Activated T-cell treated with anti-CD3 and anti-CD28 coated beads for 1 hour (primary cell): Measurements from ENCODE around the gene GMEB2.
A peak's percentile ranks its signal among the peaks of the same experiment; 100 is the strongest.
"Not testable (repeated sequence)": the region's sequence is repeated elsewhere in the genome, so short reads cannot be mapped to it uniquely, and the experiment has no call there.

Experiments
- DNase-seq: peaks from one replicate; pipeline ENCODE4 v3.0.0-alpha.2; 2020; ENCODE audit warnings: low read depth

The GMEB2 gene

DNA sequence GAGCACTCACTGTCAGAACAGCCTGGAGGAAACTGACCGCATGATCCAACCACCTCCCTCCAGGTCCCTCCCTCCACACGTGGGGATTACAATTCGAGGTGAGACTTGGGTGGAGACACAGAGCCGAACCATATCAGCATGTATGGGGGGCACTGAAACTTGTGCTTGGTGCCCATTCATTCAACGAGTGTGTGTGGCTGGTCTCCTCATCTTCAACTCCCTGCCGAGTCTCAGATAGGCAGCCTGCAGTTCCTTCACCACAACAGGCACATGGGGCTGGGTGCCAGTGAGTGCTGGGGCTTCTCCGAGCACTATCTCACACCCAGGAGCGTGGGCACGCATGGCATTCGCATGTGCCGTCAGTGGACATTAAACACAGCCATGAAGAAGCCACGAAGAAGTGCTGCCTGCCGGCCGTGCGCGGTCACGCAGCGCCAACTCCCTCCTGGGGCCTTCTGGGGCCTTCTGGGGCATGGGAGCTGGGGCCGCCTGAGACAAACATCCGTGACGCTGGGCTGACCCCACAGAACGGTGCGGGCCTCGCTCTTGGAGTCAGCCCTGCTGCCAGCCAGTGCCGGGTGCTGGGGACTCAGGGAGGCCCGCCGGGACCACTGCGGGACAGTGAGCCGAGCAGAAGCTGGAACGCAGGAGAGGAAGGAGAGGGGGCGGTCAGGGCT is 30.5 kb upstream of the GMEB2 start:
- DNase-seq, result no peak

DNA sequence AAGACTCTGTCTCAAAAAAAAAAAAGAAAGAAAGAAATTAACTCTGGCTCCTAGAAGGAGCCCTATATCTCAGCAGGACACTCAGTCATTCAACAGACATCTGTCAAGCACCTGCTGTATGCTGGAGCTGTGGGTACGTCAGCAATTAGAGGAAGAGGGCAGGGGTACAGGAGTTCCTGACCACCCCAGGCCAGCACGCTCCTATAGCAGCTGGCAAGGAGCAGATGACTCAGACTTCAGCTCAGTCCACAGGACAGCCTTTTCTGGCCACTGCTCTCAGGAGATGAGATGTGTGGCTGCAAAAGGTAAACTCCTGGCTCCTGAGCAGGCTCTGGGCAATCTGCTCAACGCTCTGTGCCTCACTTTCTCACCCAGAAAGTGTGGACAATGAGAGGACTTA is 29.6 kb upstream of the GMEB2 start:
- no peak for DNase-seq

DNA sequence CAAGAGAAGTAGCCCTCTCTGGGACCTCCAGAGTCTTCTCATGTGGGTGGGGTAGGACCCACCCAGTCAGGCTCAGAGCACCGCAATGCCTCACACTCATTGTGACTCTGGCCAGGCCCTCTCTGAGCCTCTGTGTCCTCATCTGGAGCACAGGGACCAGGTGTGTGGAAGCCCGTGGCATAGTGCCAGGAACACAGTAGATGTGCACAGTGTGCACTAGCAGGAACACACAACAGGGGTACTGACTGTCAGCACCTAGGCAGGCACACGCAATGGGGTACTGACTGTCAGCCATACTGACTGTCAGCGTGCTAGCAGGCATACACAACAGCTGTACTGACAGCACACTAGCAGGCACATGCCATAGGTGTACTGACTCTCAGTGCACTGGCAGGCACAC is 28.3 kb upstream of the GMEB2 start:
- no peak for DNase-seq

DNA sequence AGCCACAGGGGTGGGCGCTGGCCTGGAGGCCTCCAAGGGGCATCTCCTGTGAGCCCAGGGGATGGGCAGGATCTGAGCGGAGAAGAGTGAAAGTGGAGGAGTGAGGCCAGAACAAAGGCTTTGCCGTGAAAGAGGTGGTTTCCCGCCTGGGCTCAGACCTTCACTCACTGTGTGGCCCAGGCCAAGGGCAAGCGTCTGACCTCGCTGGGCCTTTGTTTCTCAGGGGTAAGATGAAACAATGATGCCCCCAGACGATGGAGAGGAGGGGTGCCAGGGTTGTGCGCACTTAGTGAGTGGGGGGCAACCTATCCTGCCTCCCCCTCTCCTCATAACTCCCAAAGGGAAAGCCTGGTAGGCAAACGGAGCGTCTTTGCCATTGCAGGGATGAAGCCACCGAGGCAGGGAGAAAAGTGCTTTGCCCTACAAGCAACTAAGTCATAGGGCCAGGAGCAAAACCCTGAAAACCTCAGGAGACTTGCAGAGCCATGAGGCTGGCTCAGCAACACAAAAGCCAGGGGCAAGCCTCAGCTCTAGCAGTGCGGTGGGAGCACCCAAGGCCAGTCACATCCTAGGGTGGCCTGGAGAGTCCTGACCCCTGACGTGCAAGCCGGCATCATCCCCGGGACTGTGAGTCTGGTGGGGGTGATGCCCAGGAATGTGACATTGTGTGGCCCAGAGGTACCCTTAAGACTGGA is 27.2 kb upstream of the GMEB2 start:
- DNase-seq, result no peak

DNA sequence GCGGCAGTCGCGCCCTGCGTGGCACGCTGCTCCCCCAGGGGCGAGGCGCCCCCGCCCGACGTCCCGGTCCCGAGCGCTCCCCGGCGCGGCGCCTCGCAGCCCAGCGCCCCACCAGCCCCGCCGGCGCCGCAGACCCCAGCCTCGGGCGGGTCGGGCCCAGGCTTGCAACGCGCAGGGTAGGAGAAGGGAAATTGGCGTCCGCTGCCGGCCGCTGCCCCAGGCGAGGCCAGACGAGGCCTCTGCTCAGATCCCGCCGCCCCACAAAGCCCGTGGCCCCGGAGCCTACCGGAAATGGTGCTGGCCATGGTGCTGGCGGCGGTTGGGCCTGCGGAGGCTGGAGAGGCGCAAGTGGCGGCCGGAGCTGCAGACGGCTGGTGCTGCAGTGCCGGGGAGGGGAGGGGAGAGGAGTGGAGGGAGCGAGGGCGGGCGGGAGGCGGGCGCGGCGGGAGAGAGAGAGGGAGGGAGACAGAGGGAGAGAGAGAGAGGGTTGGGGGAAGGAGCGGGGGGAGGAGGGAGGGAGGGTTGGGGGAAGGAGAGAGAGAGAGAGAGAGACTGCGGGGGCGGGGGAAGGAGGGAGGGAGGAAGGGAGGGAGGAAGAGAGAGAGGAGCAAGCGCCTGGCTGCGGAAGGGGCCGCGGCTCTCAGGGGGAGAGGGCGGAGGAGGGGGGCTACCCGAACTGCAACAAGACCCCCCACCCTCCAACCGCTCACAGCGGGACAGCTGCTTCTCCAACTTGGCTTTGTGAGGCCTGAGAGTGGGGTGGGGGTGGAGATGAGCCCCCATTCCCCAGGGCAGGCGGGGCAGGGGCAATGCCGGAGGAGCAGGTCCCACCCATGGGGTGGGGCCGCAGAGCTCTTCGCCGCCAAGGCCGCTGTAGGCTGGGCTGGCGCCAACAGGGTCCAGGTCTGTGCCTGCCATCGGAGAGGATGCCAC is 26.4 kb upstream of the GMEB2 start, which contains the start of gene STMN3:
TSS of gene STMN3 (minus strand) at position 384 of the 933 bp plus-strand sequence. CDS start at position 305, 79 bp downstream.
- DNase-seq, result peak; percentile 56

DNA sequence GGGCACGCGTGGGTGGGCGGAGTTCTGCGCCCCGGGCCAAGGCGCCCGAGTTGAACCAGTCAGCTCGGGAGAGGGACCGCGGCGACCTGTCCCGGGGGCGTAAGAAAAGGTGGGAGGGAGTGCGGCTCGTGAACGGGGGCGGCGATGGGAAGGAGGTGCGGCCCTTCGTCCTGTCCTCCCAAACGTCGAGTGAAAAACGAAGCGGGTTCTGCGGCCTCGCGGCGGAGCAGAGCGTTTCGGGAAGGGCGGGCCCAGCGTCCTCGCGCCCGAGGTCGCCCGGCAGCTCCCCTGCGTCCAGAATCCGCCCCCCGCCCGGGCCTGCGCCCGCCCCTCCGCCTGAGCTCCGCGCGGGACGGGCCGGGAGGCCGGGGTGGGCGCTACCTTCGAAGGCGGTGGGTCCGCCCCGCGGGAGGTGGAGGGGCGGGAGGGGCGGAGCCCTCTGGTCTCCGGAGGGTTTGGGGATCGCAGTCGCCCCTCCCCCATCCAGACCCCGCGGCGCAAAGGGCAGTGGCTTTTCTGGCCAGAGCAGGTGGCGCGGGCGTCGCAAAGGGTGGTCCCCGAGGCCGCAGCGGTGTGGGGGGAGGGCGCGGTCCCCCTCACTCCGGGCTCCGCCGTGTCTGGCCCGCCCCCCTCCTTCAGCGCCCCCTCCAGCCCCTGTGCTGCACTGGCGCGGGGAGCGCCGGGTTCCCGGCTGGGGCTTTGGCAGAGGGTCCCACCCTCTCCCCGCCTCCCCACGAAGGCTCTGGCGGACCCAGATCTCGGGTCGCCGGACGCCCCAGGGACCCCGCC is 25.5 kb upstream of the GMEB2 start:
- no peak for DNase-seq

DNA sequence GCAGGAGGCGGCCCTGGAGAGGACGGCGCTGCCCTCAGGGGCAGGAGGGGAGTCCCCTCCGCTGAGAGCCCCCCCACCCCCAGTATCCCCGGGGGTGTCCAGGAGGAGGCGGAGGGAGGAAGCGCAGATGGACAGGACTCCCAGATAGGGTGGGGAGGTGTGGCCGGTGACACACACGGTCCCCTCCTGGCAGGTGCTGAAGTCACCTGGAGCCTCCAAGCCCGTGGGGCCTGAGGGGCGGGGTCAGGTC is 25.0 kb upstream of the GMEB2 start:
- DNase-seq, result peak; percentile 41

DNA sequence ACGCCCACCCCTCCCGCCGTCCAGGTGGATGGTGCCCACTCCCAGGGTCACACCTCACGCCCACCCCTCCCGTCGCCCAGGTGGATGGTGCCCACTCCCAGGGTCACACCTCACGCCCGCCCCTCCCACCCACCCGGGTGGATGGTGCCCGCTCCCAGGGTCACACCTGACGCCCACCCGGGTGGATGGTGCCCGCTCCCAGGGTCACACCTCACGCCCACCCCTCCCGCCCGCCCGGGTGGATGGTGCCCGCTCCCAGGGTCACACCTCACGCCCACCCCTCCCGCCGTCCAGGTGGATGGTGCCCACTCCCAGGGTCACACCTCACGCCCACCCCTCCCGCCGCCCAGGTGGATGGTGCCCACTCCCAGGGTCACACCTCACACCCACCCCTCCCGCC is 23.6 kb upstream of the GMEB2 start:
- not testable (repeated sequence) for DNase-seq

DNA sequence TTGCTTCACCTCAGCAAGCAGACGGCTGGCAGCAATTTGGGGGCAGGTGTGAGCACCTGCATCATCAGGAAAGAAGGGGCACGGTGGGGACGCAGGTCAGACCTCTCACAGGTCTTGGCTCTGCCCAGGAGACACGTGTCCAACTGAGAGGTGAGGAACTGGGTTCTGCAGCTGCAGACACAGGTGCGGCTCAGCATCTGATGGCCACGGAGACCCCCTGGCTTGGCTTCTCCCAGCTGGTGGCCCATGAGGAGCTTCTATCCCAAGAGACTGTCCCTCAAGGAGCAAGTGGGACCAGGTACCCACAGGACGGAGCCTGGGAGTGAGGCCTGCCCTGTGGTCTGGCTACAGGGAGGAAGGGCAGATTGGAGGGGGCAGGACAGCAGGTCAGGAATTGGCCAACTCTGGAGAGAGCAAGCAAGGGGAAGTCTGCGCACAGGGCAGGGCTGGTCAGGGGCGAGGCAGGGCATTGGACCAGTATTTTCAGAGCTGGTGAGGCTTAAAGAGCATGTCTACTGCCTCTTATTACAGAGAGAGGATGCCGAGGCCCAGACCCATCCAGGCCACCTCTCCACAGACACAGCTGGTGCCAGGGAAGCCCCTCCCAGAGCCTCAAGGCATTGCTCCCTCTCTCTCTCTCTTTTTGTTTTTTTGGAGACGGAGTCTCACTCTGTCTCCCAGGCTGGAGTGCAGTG is 22.1 kb upstream of the GMEB2 start:
- no peak for DNase-seq

DNA sequence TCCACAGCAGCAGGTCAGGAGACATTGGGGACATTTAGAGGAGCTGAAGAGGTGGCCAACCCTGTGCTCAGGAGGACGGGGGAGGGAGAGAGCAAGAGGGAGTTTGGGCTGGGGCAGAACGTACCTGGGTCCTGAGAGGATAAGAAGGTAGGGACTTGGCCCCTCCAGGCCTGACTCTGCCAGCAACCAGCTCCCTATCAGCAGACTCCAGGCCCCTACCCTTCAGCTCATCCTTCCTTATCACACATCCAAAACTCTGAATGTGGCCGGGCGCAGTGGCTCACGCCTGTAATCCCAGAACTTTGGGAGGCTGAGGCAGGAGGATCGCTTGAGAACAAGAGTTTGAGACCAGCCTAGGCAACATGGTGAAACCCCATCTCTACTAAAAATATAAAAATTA is 21.3 kb upstream of the GMEB2 start:
- DNase-seq, result no peak

DNA sequence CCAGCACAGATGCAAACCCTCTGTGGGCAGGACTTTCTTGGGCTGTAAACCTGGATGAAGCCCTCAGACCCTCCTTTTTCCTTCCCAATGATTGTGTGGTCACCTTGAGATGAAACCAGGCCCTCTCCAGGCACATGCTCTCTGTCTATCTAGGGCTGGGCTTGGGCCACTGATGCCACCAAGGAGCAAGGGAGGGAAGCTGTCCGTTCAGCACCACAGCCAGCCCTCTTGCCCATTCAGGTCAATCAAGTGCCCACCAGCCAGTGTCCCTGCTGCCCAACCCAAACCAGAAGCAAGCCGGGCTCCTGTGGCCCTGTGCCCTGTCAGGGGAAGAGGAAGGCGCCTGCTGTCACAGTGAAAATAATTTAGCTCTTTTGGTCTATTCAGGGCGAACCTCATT is 18.3 kb upstream of the GMEB2 start:
- no peak for DNase-seq

DNA sequence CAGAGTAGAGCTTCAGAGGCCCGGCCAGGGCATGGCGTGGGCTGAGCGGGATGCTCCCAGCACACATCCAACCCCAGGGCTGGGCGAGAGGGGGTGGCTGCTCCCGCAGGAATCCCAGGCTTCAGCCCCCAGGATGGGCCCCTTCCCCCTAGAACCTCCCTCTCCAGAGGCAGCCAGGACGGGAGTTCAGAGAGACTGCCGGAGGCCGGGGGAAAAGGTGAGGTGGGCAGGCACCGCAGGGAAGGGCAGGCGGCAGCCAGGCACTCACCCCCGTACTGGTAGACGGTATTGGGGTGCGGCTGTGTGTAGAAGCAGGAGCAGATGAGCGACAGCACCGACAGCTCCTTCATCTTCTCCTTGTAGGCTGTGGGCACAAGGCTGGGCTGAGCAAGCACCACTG is 17.0 kb upstream of the GMEB2 start:
- no peak for DNase-seq

DNA sequence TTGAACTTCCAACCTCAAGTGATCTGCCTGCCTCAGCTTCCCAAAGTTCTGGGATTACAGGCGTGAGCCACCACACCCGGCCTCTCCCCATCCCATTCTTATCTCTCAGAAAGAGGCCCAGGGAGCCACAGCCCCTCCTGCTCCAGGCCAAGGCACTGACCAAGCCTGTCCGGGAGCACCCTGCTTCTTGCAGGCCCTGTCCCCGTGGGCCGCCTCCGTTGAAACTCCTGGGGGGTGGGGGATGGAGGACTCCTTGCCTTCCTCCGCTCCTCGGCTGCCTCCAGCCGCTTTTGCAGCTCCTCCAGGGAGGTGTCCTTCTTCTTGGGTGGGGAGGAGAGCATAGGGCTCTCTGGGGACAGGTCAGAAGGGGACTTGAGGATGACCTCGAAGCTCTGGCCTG is 16.6 kb upstream of the GMEB2 start:
- DNase-seq, result no peak

DNA sequence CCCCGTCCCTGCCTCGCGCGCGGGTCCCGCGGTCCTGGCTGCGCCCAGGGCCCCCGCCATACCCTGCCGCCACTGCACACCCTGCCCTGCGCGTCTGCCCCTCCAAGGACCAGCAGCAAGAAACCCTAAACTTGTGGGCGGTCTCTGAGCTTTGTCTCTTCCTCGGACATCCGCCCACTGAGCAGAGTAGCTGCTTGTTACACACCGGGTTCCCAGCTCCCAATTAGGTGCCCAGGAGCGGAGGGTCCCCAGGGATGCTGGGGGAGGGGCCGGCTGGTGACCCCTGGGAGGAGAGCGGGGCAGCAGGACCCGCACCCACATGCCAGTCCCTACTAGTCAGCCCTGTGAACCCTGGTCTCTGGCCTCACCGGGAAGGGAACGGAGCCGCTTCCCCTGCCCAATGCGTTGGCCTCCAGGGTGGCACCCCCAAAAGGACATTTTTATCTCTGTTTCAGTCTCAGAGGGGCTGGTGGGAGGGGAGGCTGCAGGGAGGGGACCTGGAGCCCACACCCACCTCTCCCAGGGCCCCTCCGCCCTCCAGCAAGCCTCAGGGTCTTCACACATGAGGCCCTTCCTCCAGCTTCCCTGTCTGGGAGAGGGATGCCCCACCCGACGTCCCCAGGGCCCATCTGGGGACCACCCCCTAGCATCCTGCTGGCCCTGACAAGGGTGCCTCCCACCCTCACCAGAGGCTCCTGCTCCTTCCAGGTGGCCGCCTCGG is 15.8 kb upstream of the GMEB2 start:
- DNase-seq, result no peak

DNA sequence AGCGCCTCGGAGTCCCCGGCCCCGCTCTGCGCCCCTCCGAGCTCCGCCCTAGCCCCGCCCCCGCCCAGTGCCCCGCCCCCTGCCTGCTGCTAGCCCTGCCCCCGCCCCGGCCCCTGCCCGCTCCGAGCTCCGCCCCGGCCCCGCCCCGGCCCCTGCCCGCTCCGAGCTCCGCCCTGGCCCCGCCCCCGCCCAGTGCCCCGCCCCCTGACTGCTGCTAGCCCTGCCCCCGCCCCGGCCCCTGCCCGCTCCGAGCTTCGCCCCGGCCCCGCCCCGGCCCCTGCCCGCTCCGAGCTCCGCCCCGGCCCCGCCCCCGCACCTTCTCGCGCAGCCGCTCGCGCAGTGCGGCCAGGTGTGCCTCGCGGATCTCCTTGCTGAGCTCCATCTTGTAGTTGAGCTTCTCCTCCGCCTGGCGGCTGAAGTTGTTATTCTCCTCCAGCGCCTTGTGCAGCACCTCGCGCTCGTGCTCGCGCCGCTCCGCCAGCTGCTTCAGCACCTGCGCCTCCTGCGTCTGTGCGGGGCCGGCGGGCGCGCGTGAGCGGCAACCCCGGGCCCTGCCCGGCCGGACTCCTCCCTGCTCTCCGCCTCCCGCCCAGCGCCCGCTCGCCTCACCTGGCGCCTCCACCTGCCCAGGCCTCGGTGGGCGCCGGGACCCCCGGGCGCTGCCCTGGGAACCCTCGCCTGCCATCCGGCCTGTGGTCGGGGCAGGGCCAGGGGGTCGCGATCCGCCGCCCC is 15.1 kb upstream of the GMEB2 start:
- peak; percentile 98 for DNase-seq

DNA sequence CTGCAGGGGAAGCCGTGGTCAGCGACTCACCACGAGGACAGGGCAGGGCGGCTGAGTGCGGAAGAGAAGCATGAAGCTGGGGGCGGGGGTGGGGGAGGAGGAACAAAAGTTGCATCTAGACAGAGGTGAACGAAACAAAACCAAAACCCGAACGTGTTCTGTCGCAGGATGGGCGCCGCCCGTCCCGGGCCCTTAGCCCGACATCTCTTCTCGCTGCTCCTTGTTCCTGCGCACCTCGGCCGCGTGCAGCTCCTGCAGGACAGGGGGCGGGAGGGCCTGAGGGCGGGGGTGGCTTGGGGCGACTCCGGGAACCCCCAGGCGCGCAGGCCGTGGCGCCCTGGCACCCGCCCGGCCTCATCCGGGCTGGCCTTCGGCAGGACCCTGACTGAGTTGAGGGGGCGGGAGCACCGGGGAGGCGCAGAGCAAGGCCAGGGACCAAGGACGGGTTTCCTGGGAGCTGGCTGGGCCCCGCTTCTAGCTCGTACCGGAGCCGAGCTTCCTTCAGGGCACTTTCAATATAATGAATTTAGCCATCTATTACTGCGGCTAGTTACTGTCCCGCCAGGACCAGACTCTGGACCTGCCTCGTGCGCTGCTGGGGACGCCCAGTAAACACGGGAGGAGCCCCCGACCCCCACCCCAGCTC is 14.4 kb upstream of the GMEB2 start:
- DNase-seq, result no peak

DNA sequence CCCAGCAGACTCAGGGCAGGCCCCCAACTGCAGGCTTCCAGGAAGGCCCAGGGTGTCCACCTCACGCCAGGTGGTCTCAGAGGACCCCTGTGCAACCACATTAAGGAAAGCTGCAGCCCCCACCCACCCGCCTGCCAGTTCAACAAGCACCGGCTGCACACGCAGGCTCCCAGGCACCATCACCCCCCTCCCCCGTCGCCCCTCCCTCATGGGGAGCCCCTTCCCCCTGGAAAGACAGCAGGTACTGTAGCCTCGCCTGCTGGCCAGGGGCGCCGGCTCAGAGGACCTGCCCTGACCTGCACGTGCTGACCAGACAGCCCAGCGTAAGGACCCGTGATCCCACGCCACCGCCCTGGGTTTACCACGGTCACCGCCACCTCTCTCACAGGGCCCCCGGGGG is 13.8 kb upstream of the GMEB2 start:
- DNase-seq, result not testable (repeated sequence)

DNA sequence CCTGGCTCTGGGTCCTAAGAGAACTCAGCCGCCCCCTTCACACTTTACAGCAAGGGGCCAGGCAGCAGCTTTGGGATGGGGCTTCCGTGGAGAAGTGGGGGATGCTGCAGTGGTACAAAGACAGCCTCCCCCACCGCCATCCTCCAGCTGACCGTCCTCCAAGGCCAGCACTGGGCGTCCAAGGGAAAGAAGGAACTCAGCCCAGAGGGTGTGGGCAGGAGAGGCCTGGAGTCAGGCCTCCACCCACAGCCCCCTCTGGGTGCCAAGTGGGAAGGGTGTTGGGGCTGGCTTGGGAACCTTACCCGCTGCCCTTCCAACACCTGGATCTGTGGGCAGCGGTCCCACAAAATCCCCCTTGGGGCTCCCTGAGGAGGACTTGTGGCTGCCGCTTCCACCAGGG is 13.2 kb upstream of the GMEB2 start:
- DNase-seq, result no peak

DNA sequence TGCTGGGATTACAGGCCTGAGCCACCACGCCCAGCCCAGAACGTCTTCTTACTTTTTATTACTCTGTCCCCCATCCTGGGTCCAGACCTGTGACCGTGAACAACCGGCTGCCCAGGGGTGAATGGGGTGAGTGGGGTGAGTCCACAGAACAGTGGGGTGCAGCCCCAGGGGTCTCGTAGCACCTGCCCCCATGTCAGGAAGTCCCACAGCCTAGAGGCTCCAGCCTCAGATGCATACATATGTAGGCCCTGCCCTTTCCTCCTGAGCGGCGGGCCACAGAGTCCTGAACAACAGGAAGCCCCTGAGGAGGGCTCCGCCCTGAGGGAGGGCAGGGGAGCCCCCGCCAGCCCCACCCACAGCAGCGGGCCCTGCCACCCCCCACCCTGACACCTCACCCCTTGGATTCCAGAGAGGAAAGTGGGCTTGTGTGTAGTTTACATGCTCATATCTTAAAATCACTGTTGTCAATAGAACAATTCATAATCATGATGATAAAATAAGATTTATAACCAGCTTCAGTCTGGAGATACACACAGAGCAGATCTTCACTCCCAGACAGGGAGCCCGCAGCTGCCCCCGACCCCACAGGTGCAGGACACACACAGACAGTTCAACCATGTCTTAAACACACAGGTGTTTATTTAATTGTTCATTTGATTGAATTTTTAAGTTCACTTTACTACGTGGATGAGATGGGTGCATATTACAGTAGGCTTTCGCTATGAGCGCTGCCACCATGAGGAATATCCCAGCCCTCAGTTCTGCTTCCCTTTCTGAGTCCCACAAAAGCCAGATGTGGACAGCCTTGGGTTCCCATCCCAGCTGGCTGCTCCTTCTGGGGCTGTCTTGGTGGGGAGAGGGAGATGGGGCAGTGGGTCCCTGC is 12.4 kb upstream of the GMEB2 start:
- DNase-seq, result peak; percentile 71
